GM18508 (cell line): Measurements from ENCODE around the gene SIRT5.

Experiments used
- ATAC-seq: cut with Tn5 transposase; IDR thresholded peaks from one replicate; pipeline ENCODE4 v1.9.1; 2021; ENCODE audit warnings: moderate number of reproducible peaks; ENCODE audit not compliant: insufficient read depth, unreplicated experiment

Gene SIRT5

GRCh38 chr6:13579911-13580310, 5.5 kb downstream of the SIRT5 start:
- ATAC-seq, result no peak

- no peak for ATAC-seq
These were observed 7.4 kb downstream of the SIRT5 start for GRCh38 chr6:13581700-13582229.

DNA sequence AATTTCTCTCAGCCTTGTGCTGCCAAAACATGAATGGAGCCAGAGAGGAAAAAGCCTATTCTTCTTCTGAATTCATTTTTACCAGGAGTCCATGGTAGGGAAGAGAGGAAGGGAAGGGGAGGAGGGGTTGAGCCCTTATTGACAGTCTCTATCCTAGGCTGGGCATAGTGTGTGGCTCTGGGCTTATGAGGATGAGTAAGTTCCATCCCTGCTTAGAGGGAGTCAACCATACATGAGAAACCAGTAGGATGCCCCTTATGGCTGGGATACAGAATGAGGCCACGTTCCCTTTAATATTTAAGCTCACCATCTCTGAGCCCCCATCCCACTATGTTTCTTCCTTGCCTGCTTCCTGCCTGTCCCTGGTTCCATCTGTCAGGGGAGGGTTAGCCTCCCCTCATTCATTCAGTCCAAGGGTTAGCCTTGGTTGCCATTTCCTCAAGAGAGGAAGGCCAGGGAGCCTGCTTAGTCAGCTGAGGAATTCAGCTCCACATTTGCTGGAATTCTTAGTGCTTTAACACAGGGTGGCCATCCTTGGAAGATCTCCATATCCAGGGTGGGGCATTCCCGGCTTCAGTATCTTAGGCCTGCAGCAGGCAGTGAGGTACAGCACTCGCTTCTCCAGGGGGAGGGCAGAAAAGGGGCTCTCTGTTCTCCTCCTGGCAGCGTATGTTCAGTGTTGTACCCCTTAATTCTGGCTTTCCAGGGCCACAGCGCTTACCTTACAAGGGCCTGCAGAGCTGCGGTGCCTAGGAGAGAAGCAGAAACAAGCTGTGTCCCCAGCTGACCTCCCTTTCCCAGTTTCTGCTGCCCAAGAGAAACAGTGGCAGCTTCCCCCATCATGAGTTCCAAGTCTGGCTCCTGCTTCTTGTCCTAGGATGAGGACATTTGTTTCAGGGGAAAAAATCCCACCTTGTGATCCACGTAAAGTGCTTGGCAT, 12.5 kb downstream of the SIRT5 start:
- ATAC-seq, result no peak

GRCh38 chr6:13589801-13590200, 15.4 kb downstream of the SIRT5 start:
- no peak for ATAC-seq

GRCh38 chr6:13590574-13591153, 16.3 kb downstream of the SIRT5 start:
- no peak for ATAC-seq

DNA sequence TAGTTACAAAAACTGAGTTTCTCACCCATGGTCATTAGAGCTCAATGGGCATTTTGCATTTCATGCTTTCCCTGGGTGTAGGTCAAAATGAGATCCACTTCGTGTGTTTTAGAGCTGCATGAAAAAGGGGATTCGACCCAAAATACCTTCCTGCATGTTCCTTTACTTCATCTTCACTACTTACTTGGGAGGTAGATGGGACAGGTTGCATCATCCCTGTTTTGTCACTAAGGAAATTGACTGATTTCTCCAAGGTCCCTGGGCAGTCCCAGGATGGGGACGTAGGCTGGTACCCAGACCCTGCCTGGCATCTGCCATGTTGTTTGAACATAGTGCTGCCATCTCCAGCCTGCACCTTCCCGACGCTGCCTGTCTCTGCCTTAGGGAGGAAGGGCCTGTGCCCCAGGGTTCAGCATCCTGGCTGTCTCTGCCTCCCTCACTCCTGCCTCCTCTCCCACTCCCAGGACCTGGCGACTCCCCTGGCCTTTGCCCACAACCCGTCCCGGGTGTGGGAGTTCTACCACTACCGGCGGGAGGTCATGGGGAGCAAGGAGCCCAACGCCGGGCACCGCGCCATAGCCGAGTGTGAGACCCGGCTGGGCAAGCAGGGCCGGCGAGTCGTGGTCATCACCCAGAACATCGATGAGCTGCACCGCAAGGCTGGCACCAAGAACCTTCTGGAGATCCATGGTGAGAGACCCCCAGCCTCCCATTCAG, 17.0 kb downstream of the SIRT5 start:
- ATAC-seq, result no peak

DNA sequence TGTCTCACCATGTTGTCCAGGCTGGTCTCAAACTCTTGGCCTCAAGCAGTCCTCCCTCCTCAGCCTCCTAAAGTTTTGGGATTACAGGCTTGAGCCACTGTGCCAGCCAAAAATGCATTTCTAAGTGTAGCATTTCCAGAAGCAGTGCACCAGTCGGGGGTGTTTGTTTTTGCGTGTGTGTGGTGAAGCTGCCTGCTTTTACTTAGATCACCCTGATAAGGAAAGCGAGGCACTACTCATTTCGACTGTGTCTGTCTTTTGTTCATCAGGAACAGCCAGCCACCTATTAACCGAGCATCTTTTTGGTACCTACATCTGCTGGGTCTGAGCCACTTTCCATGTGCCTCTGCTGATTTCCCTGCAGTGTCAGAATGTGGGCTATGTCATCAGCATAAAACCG, 18.7 kb downstream of the SIRT5 start:
- ATAC-seq, result no peak

- no peak for ATAC-seq
These were observed 19.3 kb downstream of the SIRT5 start for GRCh38 chr6:13593720-13594119.

DNA sequence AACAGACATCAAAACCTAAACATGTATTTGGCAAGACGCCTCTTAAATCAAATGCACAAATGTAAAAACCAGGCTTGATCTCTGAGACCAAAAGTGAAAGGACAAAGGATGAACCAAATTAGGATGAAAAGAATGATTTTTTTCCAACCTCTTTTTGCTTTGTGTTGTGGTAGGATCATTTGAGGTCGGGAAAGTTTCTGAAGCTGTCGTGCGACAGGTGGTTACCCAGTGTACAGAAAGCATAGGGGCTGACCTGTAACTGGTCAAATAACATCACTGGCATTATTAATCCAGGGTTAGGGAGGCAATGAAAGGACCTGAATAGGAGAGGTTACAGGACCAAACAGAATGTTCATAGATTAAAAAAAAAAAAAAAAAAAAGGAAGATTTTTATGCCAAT, 22.7 kb downstream of the SIRT5 start:
- ATAC-seq, result no peak

- ATAC-seq, result no peak
These were observed 25.6 kb downstream of the SIRT5 start for GRCh38 chr6:13600036-13600435.

DNA sequence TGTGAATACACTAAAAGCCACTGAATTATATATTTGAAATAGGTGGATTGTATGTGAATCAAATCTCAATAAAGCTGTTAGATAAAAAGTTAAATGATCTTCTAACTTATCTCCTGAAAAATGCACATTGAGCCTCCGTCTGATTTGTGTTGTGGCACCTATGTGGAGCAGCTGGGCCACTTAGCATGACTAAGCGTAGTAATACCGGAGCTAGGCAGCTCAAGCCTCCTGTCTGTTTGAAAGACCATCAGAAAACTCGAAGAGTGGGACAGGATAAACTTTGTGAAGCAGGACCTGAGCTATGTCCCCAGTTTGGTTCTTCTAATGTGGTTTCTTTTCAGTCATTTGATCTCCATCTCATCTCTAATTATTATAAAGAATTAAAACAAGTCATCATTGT, 29.7 kb downstream of the SIRT5 start:
- no peak for ATAC-seq

DNA sequence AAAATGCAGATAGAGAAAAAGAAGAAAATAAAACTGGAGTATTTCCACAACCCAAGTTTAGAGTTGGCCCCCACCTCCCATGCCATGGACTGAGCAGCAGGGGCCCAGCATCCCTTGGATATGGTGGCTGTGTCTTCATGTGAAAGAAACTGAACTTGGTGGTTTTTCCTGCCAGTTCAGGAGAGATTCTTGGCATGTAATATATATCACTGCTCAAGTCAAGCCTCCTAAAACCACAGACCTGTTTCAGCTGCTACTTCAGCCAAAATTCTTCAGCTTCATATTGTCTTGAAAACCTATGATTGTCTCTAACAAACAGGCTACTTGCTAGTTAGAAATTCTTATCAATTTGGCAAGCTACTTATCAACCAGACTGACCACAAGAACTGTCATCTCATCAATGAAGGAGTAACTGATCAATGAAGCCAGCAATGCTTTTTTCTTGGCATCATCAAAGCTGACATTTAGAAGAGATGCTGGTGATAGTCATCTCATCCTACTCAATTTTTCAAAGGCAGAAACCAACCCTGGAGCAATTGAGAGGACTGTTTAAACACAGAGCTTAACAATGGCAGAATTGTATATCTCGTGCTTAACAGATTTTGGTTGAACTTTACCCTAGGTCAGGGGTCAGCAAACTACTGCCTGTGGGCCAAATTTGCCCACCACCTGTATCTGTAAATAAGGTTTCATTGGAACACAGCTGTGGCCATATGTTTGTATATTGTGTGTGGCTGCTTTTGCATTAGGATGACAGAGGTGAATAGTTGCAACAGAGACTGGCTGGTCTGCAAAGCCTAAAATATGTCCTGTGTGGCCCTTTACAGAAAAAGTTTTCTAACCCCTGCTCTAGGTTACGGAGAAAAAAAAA, 30.4 kb downstream of the SIRT5 start:
- ATAC-seq, result no peak

DNA sequence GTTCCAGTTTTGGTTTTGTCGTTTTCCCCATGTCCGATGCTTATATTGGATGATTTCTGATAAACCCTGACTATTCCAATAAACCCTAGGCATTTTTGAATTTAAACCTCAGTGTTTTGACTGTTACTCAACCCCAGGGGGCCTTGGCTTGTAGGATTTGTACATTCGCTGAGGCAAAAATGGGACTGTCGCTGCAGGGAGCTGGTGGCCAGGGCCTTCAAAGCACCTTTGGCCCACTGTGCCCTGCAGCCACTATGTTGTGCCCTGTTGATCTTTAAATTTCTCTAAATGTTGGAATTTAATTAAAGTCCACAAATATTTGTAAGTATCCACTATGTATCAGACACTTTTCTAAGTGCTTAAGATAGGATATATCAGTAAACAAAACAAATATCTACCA, 31.2 kb downstream of the SIRT5 start:
- ATAC-seq, result no peak

GRCh38 chr6:13611715-13612114, 37.3 kb downstream of the SIRT5 start:
- ATAC-seq, result no peak

DNA sequence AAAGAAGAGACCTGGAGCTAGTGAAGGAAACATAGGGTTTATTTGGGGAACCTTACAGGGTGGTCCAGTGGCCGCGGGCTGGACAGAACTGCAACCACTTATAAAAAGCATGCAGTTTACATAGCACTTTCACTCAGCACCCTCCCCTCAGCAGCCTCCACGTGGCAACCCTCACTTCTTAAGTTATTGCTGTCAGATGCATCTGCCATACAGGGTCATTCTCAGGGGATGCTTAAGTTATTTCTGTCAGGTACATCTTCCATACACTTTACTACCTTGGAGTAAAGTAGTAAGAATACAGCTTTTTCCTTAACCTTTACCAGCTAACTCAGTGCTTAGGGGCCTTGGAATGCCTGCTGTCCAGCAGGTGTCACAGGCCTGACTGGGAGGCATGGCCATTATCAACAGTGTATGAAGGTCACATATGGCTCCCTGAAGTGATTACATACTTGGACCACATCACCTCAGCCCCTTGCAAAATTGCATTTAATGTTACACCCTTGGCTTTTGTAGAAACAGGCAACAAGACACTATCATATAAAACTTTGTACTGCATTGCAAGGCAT, 38.7 kb downstream of the SIRT5 start:
- no peak for ATAC-seq

- peak; percentile 1 for ATAC-seq
These were observed 39.9 kb downstream of the SIRT5 start for GRCh38 chr6:13614126-13614925.

- peak; percentile 88 for ATAC-seq
These were observed 40.8 kb downstream of the SIRT5 start, which contains the start of gene NOL7 for GRCh38 chr6:13614926-13615791. Gene NOL7 (plus strand): TSS chr6:13615335. CDS start chr6:13615359, 24 bp downstream.

GRCh38 chr6:13615792-13616120, 41.4 kb downstream of the SIRT5 start:
- ATAC-seq, result no peak
